ENCODE measurements around the gene S1PR3.
"Not testable (repeated sequence)": the region's sequence is repeated elsewhere in the genome, so short reads cannot be mapped to it uniquely, and the experiment has no call there.

Gene S1PR3

GRCh38 chr9:88991066-88992034 lies at the start of gene S1PR3:
S1PR3 (plus strand) TSS chr9:88991468; CDS start chr9:89001201, 9,733 bp downstream.
- H3K4me1 ChIP-seq (ENCODE audit: insufficient read depth, low read length): peaks cover 21% of the 10 kb centered on the region
- no peak within 1 kb of the TSS for H3K4me3 ChIP-seq (ENCODE audit: low read depth in 1 of 2, low read length in 2 of 2)
- no peaks in the 10 kb centered on the region for H3K36me3 ChIP-seq (ENCODE audit: insufficient read depth, low read length)
- no peaks in the 10 kb centered on the region for H3K79me2 ChIP-seq (ENCODE audit: insufficient read depth, low read length)
- H3K9me3 ChIP-seq (ENCODE audit: insufficient read depth, low read length, severe bottlenecking): no peaks in the 10 kb centered on the region
- H2AFZ ChIP-seq (ENCODE audit: low read depth, low read length): no peak within 1 kb of the TSS
- H3K27me3 ChIP-seq (ENCODE audit: insufficient read depth, low read length, poor library complexity): no peaks in the 10 kb centered on the region
- no peak for TF ChIP-seq EZH2 (IDR thresholded peaks at IDR 0.05; ENCODE audit: borderline replicate concordance, low read depth, low read length, severe bottlenecking)
- TF ChIP-seq, protein P1, sequence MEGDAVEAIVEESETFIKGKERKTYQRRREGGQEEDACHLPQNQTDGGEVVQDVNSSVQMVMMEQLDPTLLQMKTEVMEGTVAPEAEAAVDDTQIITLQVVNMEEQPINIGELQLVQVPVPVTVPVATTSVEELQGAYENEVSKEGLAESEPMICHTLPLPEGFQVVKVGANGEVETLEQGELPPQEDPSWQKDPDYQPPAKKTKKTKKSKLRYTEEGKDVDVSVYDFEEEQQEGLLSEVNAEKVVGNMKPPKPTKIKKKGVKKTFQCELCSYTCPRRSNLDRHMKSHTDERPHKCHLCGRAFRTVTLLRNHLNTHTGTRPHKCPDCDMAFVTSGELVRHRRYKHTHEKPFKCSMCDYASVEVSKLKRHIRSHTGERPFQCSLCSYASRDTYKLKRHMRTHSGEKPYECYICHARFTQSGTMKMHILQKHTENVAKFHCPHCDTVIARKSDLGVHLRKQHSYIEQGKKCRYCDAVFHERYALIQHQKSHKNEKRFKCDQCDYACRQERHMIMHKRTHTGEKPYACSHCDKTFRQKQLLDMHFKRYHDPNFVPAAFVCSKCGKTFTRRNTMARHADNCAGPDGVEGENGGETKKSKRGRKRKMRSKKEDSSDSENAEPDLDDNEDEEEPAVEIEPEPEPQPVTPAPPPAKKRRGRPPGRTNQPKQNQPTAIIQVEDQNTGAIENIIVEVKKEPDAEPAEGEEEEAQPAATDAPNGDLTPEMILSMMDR (IDR thresholded peaks at IDR 0.05; ENCODE audit: borderline replicate concordance, extremely low read depth, low read length, poor library complexity, severe bottlenecking): no peak
- DNase-seq (no peak), ATAC-seq (ENCODE audit: insufficient read depth, low read depth) (no peak)
- H3K9ac ChIP-seq (ENCODE audit: low read depth, low read length): no peak within 1 kb of the TSS
- H4K20me1 ChIP-seq (ENCODE audit: insufficient read depth, low read length): no peaks in the 10 kb centered on the region
- H3K4me2 ChIP-seq (ENCODE audit: insufficient read depth, low read length): no peak within 1 kb of the TSS
- no peak within 1 kb of the TSS for H3K27ac ChIP-seq (ENCODE audit: low read length)

DNA sequence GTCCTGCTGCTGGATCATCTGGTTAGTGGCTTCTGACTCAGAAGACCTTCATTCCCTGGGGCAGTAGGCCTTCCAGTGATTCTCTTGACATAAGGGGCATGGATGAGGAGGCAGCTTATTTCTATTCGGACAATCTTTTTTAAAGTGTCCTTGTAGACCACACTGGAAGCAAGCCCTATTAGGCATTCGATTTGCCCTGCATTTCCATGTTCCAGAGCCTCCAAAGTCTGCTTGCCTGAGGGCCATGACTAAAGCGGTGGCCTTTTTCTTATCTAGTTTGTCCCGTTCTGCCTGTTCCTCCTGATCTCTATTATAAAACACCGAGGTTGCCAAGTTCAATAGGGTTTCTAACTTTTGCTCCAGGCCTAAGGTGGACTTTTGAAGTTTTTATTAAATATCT lies 49.7 kb upstream of the S1PR3 start:
- not testable (repeated sequence) for H3K9ac ChIP-seq (ENCODE audit: low read depth, low read length); H3K4me3 ChIP-seq (ENCODE audit: low read depth in 1 of 2, low read length in 2 of 2); H3K4me1 ChIP-seq (ENCODE audit: insufficient read depth, low read length); DNase-seq; H2AFZ ChIP-seq (ENCODE audit: low read depth, low read length); H3K79me2 ChIP-seq (ENCODE audit: insufficient read depth, low read length); H3K27me3 ChIP-seq (ENCODE audit: insufficient read depth, low read length, poor library complexity); H4K20me1 ChIP-seq (ENCODE audit: insufficient read depth, low read length); H3K27ac ChIP-seq (ENCODE audit: low read length); ATAC-seq (ENCODE audit: insufficient read depth, low read depth); H3K9me3 ChIP-seq (ENCODE audit: insufficient read depth, low read length, severe bottlenecking); H3K36me3 ChIP-seq (ENCODE audit: insufficient read depth, low read length); H3K4me2 ChIP-seq (ENCODE audit: insufficient read depth, low read length)

DNA sequence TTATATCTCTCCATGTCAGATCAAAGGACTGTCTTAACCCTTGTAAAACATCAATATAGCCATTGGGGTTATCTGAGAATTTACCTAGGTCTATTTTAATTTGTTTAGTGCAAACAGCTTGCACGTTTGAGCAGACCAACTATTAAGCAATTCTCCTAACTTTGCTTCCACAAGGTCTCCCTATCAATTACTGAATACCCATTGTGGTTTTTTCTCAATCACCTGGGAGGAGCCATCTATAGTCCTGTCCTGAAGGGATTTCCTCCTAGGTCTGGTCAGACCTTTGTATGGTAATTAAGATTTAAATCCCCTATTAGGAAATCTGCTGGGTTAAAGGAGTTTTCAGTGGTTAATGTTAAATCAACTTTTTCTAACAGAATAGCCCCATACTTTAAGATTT lies 48.9 kb upstream of the S1PR3 start:
- Histone ChIP-seq H2AFZ (ENCODE audit: low read depth, low read length) (no peak overlapping the region), H3K79me2 (ENCODE audit: insufficient read depth, low read length) (no peaks in the 10 kb centered on the region), H3K27me3 (ENCODE audit: insufficient read depth, low read length, poor library complexity) (no peaks in the 10 kb centered on the region), H3K9ac (ENCODE audit: low read depth, low read length) (no peak overlapping the region), H3K9me3 (ENCODE audit: insufficient read depth, low read length, severe bottlenecking) (no peaks in the 10 kb centered on the region), H3K36me3 (ENCODE audit: insufficient read depth, low read length) (no peaks in the 10 kb centered on the region), H3K4me3 (ENCODE audit: low read depth in 1 of 2, low read length in 2 of 2) (no peak overlapping the region), H4K20me1 (ENCODE audit: insufficient read depth, low read length) (no peaks in the 10 kb centered on the region), H3K27ac (ENCODE audit: low read length) (no peak overlapping the region), H3K4me2 (ENCODE audit: insufficient read depth, low read length) (no peak overlapping the region), H3K4me1 (ENCODE audit: insufficient read depth, low read length) (no peaks in the 10 kb centered on the region)
- DNase-seq: no peak
- TF ChIP-seq, protein P1 (IDR thresholded peaks at IDR 0.05; ENCODE audit: borderline replicate concordance, extremely low read depth, low read length, poor library complexity, severe bottlenecking): no peak
- no peak for TF ChIP-seq EZH2 (IDR thresholded peaks at IDR 0.05; ENCODE audit: borderline replicate concordance, low read depth, low read length, severe bottlenecking)
- ATAC-seq (ENCODE audit: insufficient read depth, low read depth): no peak

DNA sequence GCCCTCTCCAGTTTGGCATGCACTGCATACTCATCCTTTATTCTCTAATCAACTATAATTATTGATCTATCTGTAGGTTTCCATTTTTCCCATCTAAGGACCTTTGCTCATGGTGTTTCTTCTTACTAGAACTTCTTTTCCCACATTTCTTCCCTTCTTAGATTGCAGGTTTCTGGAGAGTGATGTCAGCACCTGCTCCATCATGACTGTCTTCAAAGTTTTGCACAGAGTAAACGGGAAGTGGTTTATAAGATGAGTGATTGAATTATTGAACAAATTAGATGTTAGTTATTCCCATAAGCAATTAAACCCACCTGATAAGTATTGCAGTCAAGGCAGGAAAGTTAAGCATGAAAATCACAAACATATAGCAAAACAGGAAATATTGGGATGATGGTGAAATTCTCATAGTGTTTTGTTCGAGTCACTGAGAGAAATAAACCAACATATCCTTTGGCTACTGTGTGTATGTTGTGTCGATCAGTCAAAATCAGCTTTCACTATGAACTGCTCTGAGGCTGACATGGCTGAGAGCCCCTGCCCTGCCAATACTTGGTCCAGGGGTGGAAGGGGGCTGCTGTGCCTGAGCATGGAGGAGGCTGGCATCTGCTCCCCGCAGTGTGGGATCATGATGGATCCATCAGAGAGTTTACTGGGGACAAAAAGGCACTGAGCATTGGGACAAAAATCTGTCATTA lies 45.5 kb upstream of the S1PR3 start:
- DNase-seq (no peak), ATAC-seq (ENCODE audit: insufficient read depth, low read depth) (no peak)
- H3K79me2 ChIP-seq (ENCODE audit: insufficient read depth, low read length): no peaks in the 10 kb centered on the region
- no peak for TF ChIP-seq EZH2 (IDR thresholded peaks at IDR 0.05; ENCODE audit: borderline replicate concordance, low read depth, low read length, severe bottlenecking)
- TF ChIP-seq, protein P1 (IDR thresholded peaks at IDR 0.05; ENCODE audit: borderline replicate concordance, extremely low read depth, low read length, poor library complexity, severe bottlenecking): no peak
- no peak overlapping the region for H3K9ac ChIP-seq (ENCODE audit: low read depth, low read length)
- H3K4me1 ChIP-seq (ENCODE audit: insufficient read depth, low read length): no peaks in the 10 kb centered on the region
- H3K4me2 ChIP-seq (ENCODE audit: insufficient read depth, low read length): no peak overlapping the region
- H3K27me3 ChIP-seq (ENCODE audit: insufficient read depth, low read length, poor library complexity): no peaks in the 10 kb centered on the region
- H3K9me3 ChIP-seq (ENCODE audit: insufficient read depth, low read length, severe bottlenecking): no peaks in the 10 kb centered on the region
- no peak overlapping the region for H3K27ac ChIP-seq (ENCODE audit: low read length)
- no peak overlapping the region for H2AFZ ChIP-seq (ENCODE audit: low read depth, low read length)
- no peaks in the 10 kb centered on the region for H3K36me3 ChIP-seq (ENCODE audit: insufficient read depth, low read length)
- H3K4me3 ChIP-seq (ENCODE audit: low read depth in 1 of 2, low read length in 2 of 2): no peak overlapping the region
- H4K20me1 ChIP-seq (ENCODE audit: insufficient read depth, low read length): no peaks in the 10 kb centered on the region
